HG03103 (cell line): ENCODE measurements around the gene EXOC4.

ENCODE experiments used
- ATAC-seq: cut with Tn5 transposase; IDR thresholded peaks from one replicate; pipeline ENCODE4 v1.9.1; 2021; ENCODE audit warnings: low read depth; ENCODE audit not compliant: unreplicated experiment

EXOC4 gene

DNA sequence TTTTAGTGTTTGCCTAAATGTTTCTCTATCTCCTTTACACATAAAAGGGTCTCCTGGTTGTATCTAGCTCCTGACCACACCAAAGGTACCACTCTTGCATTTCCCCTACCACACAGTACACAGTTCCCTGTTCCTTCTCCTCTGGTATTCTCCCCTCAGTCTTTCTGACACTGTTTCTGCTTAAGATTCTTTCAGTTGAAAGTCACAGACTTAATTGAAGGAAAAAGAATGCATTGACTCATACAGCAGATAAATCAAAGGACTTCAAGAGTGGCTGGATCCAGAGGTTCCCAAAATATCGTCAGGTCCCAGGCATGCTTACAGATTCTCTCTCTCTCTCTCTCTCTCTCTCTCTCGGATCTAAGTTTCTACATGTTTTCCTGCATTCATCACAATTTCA, 688.6 kb downstream of the EXOC4 start:
- ATAC-seq: no peak

DNA sequence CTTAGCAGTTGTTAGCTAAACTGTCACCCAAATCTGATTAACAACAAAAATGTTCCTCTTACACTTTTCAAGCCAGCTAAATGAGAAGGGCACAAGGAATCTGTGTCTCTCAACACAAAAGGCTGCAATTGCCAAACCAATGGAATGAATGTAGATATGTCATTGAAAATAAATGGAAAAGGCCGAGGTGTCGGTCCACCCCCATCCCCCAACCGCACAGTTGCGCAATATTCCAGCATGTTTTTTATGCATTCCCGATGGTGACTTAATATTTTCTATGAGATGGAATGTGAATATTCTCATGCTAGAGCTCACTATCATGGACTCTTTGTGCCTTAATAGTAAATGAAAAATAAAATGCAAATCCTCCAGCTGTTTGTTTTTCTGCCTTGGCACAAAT, 692.6 kb downstream of the EXOC4 start:
- no peak for ATAC-seq

DNA sequence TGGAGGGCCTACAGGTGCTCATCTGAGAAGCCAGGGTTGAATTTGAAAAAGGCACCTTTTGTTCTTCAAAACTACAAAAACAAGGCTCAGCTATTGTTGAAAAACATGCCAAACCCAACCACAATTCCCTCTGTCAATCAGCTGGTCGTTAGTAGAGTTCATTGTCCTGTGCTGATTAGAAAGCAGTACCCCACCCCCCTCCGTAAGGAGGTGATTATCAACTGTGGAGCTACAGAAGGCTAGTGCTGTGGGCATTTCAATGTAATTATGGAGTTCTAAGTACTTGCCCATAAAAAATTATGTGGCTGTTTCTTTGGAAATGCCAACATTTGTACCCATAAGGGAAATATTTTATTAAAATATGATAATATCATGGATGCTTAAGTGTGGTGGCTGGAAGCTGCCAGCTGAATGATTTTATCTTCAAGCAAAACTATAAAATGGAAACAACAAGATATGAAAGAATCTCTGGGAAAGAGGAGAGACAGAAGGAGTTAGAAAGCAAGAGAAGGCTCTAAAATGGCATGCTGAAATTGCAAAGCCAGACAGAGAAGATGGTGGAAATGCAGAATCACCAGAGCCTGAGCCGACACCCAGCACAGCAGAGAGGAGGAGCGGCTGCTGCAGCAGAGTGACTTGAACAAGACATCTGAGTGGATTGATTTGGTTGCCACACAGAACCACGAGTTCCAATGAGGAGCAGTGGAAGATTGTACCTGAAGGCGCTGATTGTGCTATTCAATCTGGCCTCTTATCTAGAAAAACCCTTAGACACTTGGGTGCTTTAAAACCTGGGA, 694.8 kb downstream of the EXOC4 start:
- ATAC-seq: no peak

DNA sequence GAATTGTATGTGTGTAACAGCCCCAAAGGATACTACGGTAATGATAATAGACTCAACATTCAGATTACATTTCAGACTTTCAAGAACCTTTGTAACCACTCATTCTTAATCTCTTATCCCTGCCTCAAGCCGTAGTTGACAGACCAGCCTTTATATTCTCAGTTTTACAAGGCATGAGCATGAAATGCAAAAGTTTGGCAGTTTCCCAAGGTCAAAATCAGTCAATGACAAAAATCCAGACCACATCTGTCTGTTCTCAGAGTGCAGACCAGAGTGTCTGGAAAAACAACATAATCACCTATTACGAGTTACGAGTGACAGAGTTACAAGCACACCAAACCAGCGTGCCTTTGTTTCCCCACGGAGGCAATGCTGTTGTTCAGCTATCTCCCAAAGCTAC, 695.7 kb downstream of the EXOC4 start:
- ATAC-seq: no peak

DNA sequence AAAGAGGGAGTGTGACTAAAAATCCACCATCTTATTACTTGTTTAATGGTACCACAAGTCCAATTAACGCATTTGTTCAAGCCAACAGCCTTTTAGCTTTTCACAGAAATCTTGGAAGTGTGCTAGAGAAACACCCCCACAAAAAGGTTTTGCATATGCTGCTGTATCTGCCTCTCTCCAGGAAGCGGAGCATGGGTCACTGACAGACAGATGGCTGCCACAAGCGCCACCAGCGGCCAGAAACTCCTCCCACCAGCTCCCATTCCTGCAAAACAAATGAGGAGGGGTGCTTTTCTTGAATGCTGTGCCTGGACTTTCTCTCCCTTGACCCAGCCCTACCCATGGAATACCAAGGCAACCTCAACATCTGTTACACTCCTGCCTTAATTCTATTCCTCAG, 698.0 kb downstream of the EXOC4 start:
- ATAC-seq: no peak

DNA sequence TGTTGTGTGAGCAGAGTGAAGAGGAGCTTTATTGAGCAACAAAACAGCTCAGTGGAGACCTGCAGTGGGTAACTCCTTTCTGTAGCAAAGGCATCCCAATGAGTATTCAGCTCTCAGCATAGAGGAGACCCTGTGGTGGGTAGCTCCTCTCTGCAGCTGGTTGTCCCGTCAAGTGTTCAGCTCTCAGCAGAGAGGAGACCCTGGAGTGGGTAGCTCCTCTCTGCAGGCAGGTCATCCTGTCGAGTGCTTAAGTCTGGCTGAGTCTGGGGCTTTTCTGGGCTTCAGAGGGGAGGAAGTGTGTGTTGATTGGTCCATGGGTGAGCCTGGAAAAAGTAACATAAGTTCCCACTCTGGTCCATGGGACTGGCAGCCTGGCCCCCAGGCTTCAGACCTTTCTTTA, 702.3 kb downstream of the EXOC4 start:
- ATAC-seq: no peak

DNA sequence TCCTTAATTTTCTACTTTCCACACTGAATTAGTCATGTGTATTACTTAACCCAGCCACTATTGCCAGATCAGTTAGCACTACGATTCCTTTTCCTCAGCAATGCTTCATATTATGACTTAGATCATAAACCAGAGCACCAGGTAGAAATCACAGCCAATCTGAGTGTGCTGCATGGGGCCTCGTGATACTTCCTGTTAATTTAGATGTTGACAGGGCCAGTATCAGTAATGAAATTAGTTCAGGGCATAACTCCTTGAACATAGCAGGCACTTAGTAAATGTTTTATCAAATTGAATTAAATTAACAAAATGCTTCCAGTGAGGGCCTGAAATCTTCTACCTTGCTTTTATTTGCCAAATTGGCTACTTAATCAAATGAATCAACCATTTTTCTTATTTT, 705.0 kb downstream of the EXOC4 start:
- no peak for ATAC-seq

DNA sequence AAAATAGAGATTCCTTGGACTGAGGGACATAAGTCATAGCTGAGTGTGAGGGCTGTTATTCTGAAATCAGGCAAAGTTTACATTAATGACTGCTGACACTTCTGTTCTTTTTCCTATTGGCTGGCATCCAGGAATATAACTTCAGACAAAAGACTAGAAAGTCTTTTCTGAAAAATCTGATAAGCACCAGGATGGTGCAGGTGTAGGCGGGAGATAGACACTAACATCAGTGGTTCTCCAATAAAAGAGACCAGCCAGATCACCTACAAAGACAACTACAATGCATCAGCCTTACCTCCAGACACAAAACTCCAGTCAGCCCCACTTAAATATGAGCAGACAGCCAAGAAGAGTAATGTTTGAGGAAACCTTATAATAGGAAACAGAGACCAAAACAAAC, 705.9 kb downstream of the EXOC4 start:
- ATAC-seq: no peak

DNA sequence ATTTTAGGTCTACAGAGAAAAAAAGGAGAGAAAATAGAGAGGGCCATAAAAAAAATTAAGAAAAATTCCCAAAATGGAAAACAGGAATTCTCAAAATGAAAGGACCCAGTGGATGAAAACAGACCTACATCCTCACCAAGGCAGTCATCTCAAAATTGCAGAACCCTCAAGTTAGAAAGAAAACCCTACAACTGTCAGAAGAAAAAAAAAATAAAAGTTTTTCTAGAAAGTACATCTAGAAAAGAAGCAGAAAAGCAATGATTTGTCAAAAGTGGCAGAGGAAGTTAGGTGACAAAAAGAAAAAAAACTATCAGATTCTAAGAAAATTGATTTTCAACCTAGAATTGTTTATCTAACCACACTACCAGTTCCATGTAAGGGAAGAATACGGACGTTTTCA, 706.6 kb downstream of the EXOC4 start:
- ATAC-seq: no peak

DNA sequence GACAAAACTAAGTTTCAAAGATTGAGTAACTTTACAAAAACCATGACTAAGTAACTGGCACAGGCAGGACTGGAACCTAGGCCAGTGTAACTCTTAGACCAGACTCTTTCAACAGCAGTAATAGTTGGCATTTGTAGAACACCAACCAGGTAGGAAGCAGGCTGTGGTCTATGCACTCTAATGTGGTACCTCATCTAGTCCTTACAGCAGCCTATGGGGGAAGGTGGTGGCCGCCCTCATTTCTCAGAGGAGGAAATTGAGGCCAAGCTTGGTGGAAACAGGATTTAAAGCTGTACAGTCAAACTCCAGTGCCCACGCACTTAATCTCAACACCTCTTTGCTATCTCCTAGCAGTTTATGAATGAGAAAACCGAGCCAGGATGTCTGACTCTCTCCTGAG, 708.8 kb downstream of the EXOC4 start:
- no peak for ATAC-seq

DNA sequence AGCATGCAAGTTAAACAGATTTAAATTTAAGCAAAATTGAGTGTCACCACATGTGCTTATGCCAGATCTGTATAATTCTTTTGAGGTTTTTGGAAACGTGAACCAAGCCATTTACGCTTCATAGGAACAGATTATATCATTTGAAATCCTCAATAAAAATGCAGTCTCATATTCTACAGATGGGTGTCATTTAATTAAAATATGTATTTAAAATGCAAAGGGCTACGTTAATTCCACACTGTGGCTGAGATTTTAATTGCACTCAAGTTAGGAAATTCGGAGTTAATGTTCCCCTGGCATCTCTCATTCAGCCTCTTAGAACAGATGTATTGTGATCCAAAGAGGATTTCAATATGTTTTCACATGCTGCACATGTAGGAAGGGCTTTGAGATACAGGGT, 709.8 kb downstream of the EXOC4 start:
- no peak for ATAC-seq

DNA sequence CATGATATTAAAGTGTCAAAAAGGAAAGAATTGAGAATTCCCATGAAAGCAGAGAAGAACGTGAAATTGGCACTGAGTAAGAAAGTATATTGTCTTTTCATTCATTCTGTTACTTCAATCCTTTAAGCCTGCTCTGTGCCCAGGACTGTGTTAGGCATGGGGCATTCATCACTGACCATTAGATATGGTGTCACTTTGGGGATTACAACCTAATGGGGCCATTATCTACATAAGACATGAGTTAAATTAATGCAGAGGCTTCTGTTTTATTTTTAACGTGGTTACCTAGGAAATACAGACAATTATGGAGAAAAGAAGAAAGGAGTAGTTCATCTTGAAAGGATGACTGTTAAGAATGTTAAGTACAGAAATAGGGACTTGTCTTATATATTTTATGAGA, 710.8 kb downstream of the EXOC4 start:
- ATAC-seq: no peak

DNA sequence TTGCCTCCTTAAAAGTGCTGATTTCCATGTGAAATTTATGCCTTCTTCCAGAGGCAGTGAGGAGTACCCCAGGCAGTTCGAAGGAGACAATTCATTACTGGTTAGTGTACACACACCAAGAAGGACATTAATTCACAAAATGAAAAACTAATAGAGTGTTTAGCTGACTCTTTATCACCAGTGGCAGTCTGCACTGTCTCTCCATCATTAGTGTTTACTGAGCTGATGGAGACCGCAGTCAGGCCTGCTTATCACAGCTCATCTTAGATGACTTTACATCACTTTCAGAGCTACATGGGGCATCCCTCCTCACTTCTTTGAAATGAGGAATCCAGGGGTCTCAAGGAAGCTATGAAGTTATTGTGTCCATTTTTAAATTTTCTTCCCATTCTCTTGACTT, 718.7 kb downstream of the EXOC4 start:
- ATAC-seq: no peak

DNA sequence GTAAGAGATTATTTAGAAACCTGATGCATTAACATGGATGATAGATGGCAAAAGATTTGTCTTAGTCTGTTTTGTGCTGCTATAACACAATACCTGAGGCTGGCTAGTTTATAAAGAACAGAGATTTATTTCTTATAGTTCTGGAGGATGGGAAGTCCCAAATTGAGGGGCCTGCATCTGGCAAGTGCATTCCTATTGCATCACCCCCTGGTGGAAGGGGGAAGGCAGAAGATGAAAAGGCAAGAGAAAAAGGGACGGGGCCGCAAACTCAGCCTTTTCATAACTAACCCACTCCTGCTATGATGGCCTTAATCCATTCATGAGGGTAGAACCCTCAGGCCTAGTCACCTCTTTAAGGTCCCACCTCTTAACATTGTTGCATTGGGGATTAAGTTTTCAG, 720.8 kb downstream of the EXOC4 start:
- no peak for ATAC-seq

DNA sequence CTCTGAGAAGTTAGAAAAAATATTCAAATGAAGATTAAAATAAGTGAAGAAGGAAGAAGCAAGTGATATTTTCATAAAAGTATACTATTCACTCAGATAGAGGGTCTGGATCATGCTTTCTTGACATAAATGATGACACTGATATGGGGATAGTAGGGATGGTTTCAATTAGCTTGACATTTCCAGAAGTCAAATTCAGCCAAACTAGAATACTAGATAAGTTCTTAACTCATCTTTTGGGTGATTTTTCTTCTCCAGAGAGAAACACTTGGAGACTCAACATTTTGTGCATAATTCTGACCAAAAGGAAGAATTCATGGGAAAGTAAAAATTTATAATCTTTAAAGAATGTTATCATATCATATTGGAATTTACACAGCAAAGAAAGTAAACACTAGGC, 722.3 kb downstream of the EXOC4 start:
- ATAC-seq: no peak

DNA sequence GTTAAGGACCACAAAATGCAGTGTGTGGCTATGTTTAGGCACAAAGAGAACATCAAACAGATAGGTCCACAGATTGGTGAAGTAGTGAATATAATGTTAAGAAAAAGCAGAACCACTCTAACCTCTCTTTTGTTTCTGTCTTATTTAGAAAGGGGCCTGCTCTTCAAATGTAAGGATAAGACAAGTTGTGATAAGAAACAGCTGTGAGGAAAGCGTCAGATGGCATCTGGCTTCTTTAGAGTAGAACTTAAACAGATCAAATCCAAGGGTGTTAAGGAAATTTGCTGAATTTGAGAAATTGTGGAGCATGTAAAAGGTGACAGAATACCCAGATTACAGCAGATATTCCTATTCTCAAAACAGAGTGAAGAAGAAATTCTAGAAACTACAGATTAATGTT, 723.3 kb downstream of the EXOC4 start:
- no peak for ATAC-seq

DNA sequence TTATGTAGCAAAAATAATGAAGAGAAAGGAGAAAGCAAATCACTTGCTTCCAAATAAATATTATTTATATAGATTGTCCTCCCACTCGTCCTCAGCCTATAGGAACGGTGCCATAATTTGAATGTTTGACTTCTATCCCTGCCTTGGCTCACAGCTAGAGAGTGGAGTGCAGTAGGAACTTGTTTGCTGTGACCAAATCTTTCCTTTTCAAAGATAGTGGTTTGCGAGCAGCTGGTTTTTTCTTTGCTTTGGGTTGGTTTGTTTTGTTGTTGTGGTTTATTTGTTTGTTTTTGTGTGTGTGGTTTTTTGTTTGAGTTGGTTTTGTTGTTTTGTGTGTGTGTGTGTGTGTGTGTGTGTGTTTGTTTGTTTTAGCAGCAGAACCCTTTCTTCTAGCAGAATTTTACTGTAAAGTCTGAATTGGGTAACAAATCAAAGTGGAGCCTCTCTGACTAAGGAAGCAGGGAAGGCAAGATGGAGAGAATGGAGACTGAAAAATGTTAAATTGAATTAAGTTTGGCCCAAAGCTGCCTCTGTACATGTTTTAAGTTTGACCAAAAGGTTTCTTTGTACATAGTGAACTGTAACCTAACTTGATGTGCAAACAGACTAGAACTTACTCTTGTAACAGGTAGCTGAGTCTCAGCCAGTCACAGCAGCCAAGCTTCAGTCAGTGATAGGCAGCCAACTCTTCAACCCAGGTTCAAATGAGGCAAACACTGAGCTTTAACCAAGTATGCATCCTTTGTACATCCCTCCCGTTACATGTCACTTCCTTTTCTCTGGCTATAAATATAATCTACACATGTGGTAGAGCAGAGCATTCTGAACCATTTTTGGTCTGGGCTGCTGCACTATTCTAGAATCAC, 724.8 kb downstream of the EXOC4 start:
- no peak for ATAC-seq

DNA sequence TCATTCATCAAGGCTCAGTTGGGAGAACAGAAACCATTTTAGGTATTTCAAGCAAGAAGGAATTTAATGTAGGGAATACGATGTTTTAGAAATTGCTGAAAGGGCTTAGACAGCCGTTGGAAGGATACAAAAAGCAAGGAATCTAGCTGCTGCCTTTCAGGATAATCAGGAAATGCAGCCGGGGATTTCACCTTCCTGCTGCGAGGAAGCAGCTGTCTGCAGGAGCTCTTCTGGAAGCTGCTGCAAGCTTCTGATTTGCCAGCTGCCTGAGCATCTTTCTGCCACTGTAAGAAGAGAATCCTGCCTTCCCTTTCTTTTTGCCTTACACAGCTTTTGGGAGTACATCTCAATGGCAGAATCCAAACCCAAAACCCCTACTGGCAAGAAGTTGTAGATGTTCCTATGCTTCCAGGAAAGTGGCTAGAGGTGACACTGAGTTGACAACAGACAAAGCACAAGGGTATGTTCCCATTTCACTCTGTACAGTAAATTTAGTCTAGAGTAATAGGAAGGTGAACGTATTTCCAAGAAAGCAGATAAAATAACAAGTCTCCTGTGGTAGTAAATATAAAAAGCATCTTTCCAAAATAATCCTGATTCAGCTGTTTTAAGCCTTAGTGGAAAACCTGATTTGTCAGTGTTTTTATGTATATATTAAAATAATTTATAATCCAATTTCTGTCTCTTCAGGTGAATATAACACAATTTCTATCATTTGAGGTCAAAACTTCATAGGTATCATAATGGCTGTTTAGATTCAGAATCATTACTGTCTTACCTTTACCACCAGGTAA, 725.8 kb downstream of the EXOC4 start:
- no peak for ATAC-seq

DNA sequence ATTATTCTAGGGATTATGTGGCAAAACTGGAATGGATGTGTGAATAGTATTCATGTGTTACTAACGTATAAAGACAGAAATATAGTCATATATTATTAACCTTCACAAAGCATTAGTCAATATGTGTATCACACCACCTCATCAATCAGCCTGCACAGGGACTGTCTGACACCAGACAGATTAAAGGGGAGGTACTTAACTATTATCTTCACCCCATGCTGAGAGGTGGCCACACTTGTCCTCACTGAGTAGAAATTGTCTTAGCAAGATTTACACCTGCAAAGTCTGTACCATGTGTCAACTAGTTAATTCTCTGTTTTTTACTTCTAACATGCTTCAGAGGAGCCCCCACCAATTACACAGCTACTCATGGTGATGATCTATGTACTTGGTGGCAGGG, 727.9 kb downstream of the EXOC4 start:
- no peak for ATAC-seq

DNA sequence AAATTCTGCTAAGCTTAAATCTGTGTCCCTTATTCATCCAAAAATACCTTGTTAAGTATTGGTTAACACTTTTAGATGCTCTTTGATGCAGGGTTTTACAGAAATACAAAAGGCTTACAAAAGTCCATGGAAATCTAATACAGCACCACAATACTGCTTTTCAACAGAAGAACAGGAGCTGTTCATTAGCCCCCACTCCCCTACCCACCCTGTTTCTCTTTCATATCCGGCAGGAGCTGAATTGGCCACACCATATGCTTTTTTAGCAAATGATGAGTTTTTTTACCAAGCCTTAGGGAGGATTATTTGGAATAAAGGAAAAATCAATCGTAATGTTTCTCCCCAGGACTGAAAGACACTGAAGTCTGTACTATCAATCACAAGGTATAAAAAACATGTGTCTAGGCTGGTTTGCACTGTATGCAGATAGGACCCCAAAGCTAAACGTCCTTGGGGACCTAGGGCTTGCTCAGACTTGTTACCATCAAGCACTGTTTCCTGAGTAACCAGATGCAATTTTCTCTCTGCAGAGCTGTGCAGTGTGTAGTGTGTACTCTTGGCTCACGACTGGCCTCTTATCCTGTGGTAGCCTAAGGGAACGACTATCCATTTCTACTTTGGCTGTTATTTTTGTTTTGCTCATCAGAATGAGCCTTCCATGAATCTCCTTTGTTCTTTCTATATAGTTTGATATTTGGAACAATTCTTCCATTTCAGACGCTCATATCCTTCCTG, 731.0 kb downstream of the EXOC4 start:
- ATAC-seq: no peak

DNA sequence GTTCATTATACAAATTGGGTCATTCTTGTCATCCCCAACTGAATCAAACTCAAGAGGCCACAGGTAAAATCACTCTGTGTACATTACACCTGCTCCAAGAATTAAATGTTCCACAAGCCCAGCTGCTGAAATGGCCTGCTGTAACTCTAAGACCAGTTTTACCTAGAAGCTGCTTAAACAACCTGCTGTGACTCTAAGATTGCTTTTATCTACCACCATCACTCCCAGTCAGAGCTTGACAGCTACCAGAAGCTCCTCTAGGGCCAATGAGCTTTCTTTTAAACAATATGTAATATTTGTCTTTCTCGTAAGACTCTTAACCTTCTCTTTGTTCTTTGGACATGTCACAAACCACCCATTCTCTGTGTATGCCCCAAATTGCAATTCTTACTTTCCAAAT, 732.4 kb downstream of the EXOC4 start:
- ATAC-seq: no peak
